Measurements from ENCODE around the gene GPI.

Gene GPI

GRCh38 chr19:34431681-34432402 lies 66.8 kb downstream of the GPI start:
- FAIRE-seq (no peak), DNase-seq (ENCODE audit: extremely low spot score, insufficient read length, low read depth) (no peak)

GRCh38 chr19:34432797-34433196 lies 67.8 kb downstream of the GPI start:
- no peak for DNase-seq (ENCODE audit: extremely low spot score, insufficient read length, low read depth)
- FAIRE-seq = no peak

DNA sequence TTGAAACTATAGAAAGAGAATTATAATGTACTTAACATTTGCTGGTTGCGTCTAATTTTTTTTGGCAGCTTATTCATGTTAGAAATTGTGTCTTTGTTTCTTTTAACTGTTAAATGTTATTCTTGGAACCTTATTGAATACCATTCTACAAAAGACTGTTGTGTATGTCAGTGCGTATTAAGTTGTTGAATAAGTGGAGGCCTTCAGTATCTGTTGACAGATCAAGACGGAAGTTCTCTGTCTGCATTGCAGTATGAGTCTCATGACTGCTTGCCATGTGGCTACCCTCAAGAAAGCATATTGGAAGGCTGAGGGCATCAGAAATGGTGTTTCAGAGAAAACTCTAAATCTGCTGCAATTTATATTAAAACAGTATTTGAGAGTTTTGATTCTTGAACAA lies 71.7 kb downstream of the GPI start:
- DNase-seq (ENCODE audit: extremely low spot score, insufficient read length, low read depth) (no peak), FAIRE-seq (no peak)

GRCh38 chr19:34448191-34448590 lies 83.2 kb downstream of the GPI start:
- DNase-seq (ENCODE audit: extremely low spot score, insufficient read length, low read depth) (no peak), FAIRE-seq (no peak)
